NB4 (cell line): ENCODE measurements around the gene STIM1.
"Not testable (repeated sequence)": the region's sequence is repeated elsewhere in the genome, so short reads cannot be mapped to it uniquely, and the experiment has no call there.

ENCODE experiments used
- DNase-seq: peaks from one replicate; pipeline ENCODE4 v3.0.0; 2010; ENCODE audit warnings: low read depth
- H3K4me3 ChIP-seq: one replicate; pipeline ENCODE4 v1.5.1; 2011; ENCODE audit warnings: mild to moderate bottlenecking, low read depth, low read length, moderate library complexity
- MAX ChIP-seq: IDR thresholded peaks from 2 replicates; pipeline ENCODE4 v1.6.1; 2011; ENCODE audit warnings: low read depth, low read length
- MYC ChIP-seq: IDR thresholded peaks from 2 replicates; pipeline ENCODE4 v1.6.1; 2011; ENCODE audit warnings: low read depth, low read length
- POLR2A ChIP-seq: IDR thresholded peaks from 2 replicates; pipeline ENCODE4 v1.6.1; 2011; ENCODE audit warnings: mild to moderate bottlenecking; ENCODE audit not compliant: insufficient read length; ENCODE audit errors: extremely low read depth
- TF ChIP-seq, protein P1 (sequence below): IDR thresholded peaks from one replicate; pipeline ENCODE4 v1.5.1; 2012; ENCODE audit warnings: low read depth, low read length

STIM1 gene

GRCh38 chr11:4006946-4007680 lies 151.6 kb downstream of the STIM1 start:
- H3K4me3 ChIP-seq: no peak overlapping the region
- DNase-seq: no peak
- TF ChIP-seq, protein P1, sequence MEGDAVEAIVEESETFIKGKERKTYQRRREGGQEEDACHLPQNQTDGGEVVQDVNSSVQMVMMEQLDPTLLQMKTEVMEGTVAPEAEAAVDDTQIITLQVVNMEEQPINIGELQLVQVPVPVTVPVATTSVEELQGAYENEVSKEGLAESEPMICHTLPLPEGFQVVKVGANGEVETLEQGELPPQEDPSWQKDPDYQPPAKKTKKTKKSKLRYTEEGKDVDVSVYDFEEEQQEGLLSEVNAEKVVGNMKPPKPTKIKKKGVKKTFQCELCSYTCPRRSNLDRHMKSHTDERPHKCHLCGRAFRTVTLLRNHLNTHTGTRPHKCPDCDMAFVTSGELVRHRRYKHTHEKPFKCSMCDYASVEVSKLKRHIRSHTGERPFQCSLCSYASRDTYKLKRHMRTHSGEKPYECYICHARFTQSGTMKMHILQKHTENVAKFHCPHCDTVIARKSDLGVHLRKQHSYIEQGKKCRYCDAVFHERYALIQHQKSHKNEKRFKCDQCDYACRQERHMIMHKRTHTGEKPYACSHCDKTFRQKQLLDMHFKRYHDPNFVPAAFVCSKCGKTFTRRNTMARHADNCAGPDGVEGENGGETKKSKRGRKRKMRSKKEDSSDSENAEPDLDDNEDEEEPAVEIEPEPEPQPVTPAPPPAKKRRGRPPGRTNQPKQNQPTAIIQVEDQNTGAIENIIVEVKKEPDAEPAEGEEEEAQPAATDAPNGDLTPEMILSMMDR: no peak
- TF ChIP-seq MAX (no peak), MYC (no peak), POLR2A (no peak)

DNA sequence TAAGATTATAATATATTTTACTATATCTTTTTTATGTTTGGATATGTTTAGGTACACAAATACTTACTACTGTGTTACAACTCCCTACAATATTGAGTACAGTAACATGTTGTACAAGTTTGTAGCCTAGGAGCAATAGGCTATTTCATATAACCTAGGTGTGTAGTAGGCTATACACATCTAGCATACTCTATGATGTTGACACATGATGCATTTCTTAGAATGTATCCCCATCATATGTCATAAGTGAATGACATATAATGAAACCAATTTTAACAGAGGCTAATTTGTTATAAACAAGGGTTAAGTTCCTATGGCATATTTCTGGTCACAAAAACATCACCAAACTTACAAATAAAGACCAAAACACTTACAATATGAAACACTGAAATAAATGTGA lies 152.7 kb downstream of the STIM1 start:
- no peak for DNase-seq
- H3K4me3 ChIP-seq: no peak overlapping the region
- TF ChIP-seq, protein P1: no peak
- TF ChIP-seq MYC: no peak
- TF ChIP-seq MAX: no peak
- no peak for TF ChIP-seq POLR2A

DNA sequence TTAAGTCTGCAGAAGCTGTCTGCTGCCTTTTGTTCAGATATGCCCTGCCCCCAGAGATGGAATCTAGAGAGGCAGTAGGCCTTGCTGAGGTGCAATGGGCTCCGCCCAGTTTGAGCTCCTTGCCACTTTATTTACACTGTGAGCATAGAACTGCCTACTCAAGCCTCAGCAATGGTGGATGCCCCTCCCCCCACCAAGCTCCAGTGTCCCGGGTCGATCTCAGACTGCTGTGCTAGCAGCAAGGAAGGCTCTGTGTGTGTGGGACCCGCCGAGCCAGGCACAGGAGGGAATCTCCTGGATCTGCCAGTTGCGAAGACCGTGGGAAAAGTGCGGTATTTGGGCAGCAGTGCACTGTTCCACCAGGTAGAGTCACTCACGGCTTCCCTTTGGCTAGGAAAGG lies 161.1 kb downstream of the STIM1 start:
- H3K4me3 ChIP-seq, DNase-seq: not testable (repeated sequence)

DNA sequence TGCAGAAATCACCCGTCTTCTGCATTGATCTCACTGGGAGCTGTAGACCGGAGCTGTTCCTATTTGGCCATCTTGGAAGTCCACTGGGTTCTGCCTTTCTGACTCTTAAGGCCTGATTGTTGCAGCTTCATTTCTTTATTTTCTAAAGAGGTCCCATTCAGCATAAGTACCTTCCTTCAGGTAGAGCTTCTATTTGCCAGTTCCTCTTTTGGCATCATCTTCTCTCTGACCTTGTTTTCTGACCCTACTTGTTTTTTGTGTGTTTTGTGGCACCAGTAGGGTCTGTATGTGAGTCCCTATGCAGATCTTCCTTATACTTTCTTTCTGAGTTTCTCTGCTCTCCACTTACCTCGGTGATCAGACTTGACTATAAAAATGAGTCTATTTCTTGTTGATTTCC lies 161.7 kb downstream of the STIM1 start:
- DNase-seq: no peak
- H3K4me3 ChIP-seq: no peak overlapping the region
- TF ChIP-seq, protein P1: no peak
- TF ChIP-seq MYC: no peak
- no peak for TF ChIP-seq MAX
- TF ChIP-seq POLR2A: no peak

- no peak overlapping the region for H3K4me3 ChIP-seq
- DNase-seq: no peak
- TF ChIP-seq MAX (no peak), POLR2A (no peak), MYC (no peak)
- TF ChIP-seq, protein P1: no peak
Observed at GRCh38 chr11:4018641-4019040, 163.2 kb downstream of the STIM1 start.

GRCh38 chr11:4019891-4020290 lies 164.4 kb downstream of the STIM1 start:
- no peak for DNase-seq
- no peak for TF ChIP-seq POLR2A
- TF ChIP-seq, protein P1: no peak
- no peak overlapping the region for H3K4me3 ChIP-seq
